HG02852 (cell line): ENCODE data around the gene NLRC5.
"Not testable (repeated sequence)": the region's sequence is repeated elsewhere in the genome, so short reads cannot be mapped to it uniquely, and the experiment has no call there.

Experiments
- ATAC-seq: cut with Tn5 transposase; IDR thresholded peaks from one replicate; pipeline ENCODE4 v1.9.1; 2021; ENCODE audit warnings: mild to moderate bottlenecking, moderate library complexity; ENCODE audit not compliant: unreplicated experiment

The NLRC5 gene

GRCh38 chr16:56998352-56998751, 9.0 kb downstream of the NLRC5 start:
- ATAC-seq: no peak

GRCh38 chr16:56998861-56999260, 9.5 kb downstream of the NLRC5 start:
- no peak for ATAC-seq

GRCh38 chr16:56999409-57000270, 10.3 kb downstream of the NLRC5 start:
- ATAC-seq: no peak

- ATAC-seq: no peak
Measured at GRCh38 chr16:57000271-57001025, 11.1 kb downstream of the NLRC5 start.

GRCh38 chr16:57001026-57001679, 11.8 kb downstream of the NLRC5 start:
- ATAC-seq: no peak

GRCh38 chr16:57003439-57004386, 14.4 kb downstream of the NLRC5 start:
- ATAC-seq: no peak

- ATAC-seq: no peak
Measured at GRCh38 chr16:57004387-57005250, 15.3 kb downstream of the NLRC5 start.

GRCh38 chr16:57005597-57005996, 16.2 kb downstream of the NLRC5 start:
- ATAC-seq: not testable (repeated sequence)

GRCh38 chr16:57007050-57007449, 17.7 kb downstream of the NLRC5 start:
- no peak for ATAC-seq

- ATAC-seq: no peak
Measured at GRCh38 chr16:57007530-57007929, 18.2 kb downstream of the NLRC5 start.

GRCh38 chr16:57008440-57008839, 19.1 kb downstream of the NLRC5 start:
- ATAC-seq: no peak

GRCh38 chr16:57009643-57010170, 20.4 kb downstream of the NLRC5 start:
- ATAC-seq: no peak

GRCh38 chr16:57012353-57012752, 23.0 kb downstream of the NLRC5 start:
- ATAC-seq: no peak

- ATAC-seq: no peak
Measured at GRCh38 chr16:57013229-57013628, 23.9 kb downstream of the NLRC5 start.

GRCh38 chr16:57013902-57014301, 24.5 kb downstream of the NLRC5 start:
- ATAC-seq: no peak

- no peak for ATAC-seq
Measured at GRCh38 chr16:57016301-57016700, 26.9 kb downstream of the NLRC5 start.

GRCh38 chr16:57016831-57017230, 27.5 kb downstream of the NLRC5 start:
- no peak for ATAC-seq

- ATAC-seq: no peak
Measured at GRCh38 chr16:57017251-57017650, 27.9 kb downstream of the NLRC5 start.

- ATAC-seq: no peak
Measured at GRCh38 chr16:57019746-57020145, 30.4 kb downstream of the NLRC5 start.
